AG09309 (cell line): Measurements from ENCODE around the gene ADAMTSL5.

Experiments
- DNase-seq: peaks from one replicate; pipeline ENCODE4 v3.0.0-alpha.2; 2010; ENCODE audit warnings: low read depth
- H3K4me3 ChIP-seq: 2 replicates; pipeline ENCODE4 v1.5.1; 2011; ENCODE audit warnings: mild to moderate bottlenecking, low read depth, low read length, moderate library complexity; ENCODE audit not compliant: control insufficient read depth
- CTCF ChIP-seq: IDR thresholded peaks from 2 replicates; pipeline ENCODE4 v1.5.1; 2011; ENCODE audit warnings: mild to moderate bottlenecking, low read depth, low read length, inconsistent platforms; ENCODE audit not compliant: insufficient read depth, control insufficient read depth; ENCODE audit errors: missing control alignments

Gene ADAMTSL5

DNA sequence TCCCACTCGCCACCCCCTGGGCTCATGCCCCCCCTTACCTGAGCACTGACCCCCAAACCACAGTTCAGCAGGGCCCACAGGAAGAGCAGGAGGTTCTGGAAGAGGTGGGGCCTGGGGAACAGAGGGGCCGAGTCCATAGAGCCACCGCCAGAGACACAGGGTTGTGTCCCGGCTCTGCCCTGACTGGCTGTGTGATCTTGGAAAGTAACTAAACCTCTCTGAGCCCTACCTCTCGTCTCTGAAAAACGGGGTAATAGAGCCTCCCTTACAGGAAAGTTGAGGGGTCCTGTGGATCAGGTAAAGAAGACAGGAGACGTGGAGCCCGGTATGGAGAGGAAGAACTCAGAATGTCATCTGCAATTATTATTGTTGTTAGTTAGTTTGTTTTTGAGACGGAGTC is 2.0 kb downstream of the ADAMTSL5 start:
- no peak for TF ChIP-seq CTCF
- DNase-seq: no peak
- no peak overlapping the region for H3K4me3 ChIP-seq

GRCh38 chr19:1510442-1510806 is 2.4 kb downstream of the ADAMTSL5 start:
- H3K4me3 ChIP-seq: no peak overlapping the region
- TF ChIP-seq CTCF: no peak

GRCh38 chr19:1509602-1510441 is 3.0 kb downstream of the ADAMTSL5 start:
- H3K4me3 ChIP-seq: no peak overlapping the region
- TF ChIP-seq CTCF: no peak
- DNase-seq: no peak

More at GRCh38 chr19:1510442-1510806, 2.4 kb downstream of the ADAMTSL5 start:
- DNase-seq: no peak

- TF ChIP-seq CTCF: no peak
- DNase-seq: no peak
- H3K4me3 ChIP-seq: no peak overlapping the region
Observed at GRCh38 chr19:1508507-1508856, 4.3 kb downstream of the ADAMTSL5 start.

- peak overlapping the region; percentile 38 for H3K4me3 ChIP-seq
- DNase-seq: peak; percentile 81
- TF ChIP-seq CTCF: no peak
Observed at GRCh38 chr19:1507763-1508506, 4.9 kb downstream of the ADAMTSL5 start.

GRCh38 chr19:1507192-1507660 is 5.6 kb downstream of the ADAMTSL5 start:
- TF ChIP-seq CTCF: no peak
- DNase-seq: no peak
- H3K4me3 ChIP-seq: no peak overlapping the region
